HG03039 (cell line): ENCODE measurements around the gene JMJD6.

ENCODE experiments used
- ATAC-seq: cut with Tn5 transposase; IDR thresholded peaks from one replicate; pipeline ENCODE4 v1.9.1; 2021; ENCODE audit warnings: mild to moderate bottlenecking, moderate library complexity; ENCODE audit not compliant: unreplicated experiment

The JMJD6 gene

GRCh38 chr17:76683011-76683755, 43.2 kb downstream of the JMJD6 start:
- no peak for ATAC-seq

GRCh38 chr17:76682296-76682695, 44.1 kb downstream of the JMJD6 start:
- ATAC-seq = no peak

- ATAC-seq = no peak
These were observed 44.9 kb downstream of the JMJD6 start for GRCh38 chr17:76681222-76682137.

- no peak for ATAC-seq
These were observed 47.2 kb downstream of the JMJD6 start for GRCh38 chr17:76679239-76679638.

- no peak for ATAC-seq
These were observed 48.1 kb downstream of the JMJD6 start for GRCh38 chr17:76678330-76678729.

- no peak for ATAC-seq
These were observed 49.0 kb downstream of the JMJD6 start for GRCh38 chr17:76677406-76677805.

GRCh38 chr17:76676629-76677028, 49.8 kb downstream of the JMJD6 start:
- no peak for ATAC-seq

- ATAC-seq = no peak
These were observed 50.8 kb downstream of the JMJD6 start for GRCh38 chr17:76675648-76676047.

GRCh38 chr17:76674600-76674999, 51.8 kb downstream of the JMJD6 start:
- no peak for ATAC-seq

GRCh38 chr17:76673729-76674128, 52.7 kb downstream of the JMJD6 start:
- no peak for ATAC-seq

- ATAC-seq = no peak
These were observed 53.5 kb downstream of the JMJD6 start for GRCh38 chr17:76672892-76673291.

- ATAC-seq = no peak
These were observed 54.0 kb downstream of the JMJD6 start for GRCh38 chr17:76672270-76672851.

- ATAC-seq = no peak
These were observed 54.5 kb downstream of the JMJD6 start for GRCh38 chr17:76671912-76672262.

GRCh38 chr17:76671123-76671911, 55.1 kb downstream of the JMJD6 start:
- ATAC-seq = peak; percentile 93

- no peak for ATAC-seq
These were observed 55.7 kb downstream of the JMJD6 start for GRCh38 chr17:76670718-76671122.

- no peak for ATAC-seq
These were observed 56.2 kb downstream of the JMJD6 start for GRCh38 chr17:76670020-76670717.
